H9 (cell line): Measurements from ENCODE around the gene GLP2R. TPM values are rescaled to one million over a fixed set of nuclear protein-coding genes. Genes with fewer than 3 reads are reported as not detected.
A peak's percentile ranks its signal among the peaks of the same experiment; 100 is the strongest.

ENCODE experiments used
- DNase-seq: peaks from one replicate; pipeline ENCODE4 v3.0.0-alpha.2; 2017
- H2AFZ ChIP-seq: one replicate; pipeline ENCODE4 v1.6.1; 2013; ENCODE audit warnings: mild to moderate bottlenecking, low read length, control low read depth, moderate library complexity
- H2AK5ac ChIP-seq: 2 replicates; pipeline ENCODE4 v1.6.1; 2013; ENCODE audit warnings: low read length, control low read depth, mixed read lengths; ENCODE audit not compliant: insufficient read length
- H2BK120ac ChIP-seq: one replicate; pipeline ENCODE4 v1.6.1; 2013; ENCODE audit warnings: low read depth, mild to moderate bottlenecking, low read length, control low read depth, inconsistent platforms; ENCODE audit not compliant: poor library complexity, severe bottlenecking
- H2BK12ac ChIP-seq: 2 replicates; pipeline ENCODE4 v1.6.1; 2013; ENCODE audit warnings: low read length, control low read depth, mixed read lengths, low read depth; ENCODE audit not compliant: insufficient read length
- H2BK15ac ChIP-seq: 2 replicates; pipeline ENCODE4 v1.6.1; 2013; ENCODE audit warnings: low read depth, low read length, control low read depth
- H2BK20ac ChIP-seq: one replicate; pipeline ENCODE4 v1.6.1; 2013; ENCODE audit warnings: low read depth, mild to moderate bottlenecking, low read length, control low read depth, inconsistent platforms; ENCODE audit not compliant: poor library complexity, severe bottlenecking
- H2BK5ac ChIP-seq: 2 replicates; pipeline ENCODE4 v1.6.1; 2013; ENCODE audit warnings: low read length, control low read depth, mixed read lengths; ENCODE audit not compliant: insufficient read length
- H3K14ac ChIP-seq: 2 replicates; pipeline ENCODE4 v1.6.1; 2013; ENCODE audit warnings: low read length, control low read depth; ENCODE audit not compliant: insufficient read depth
- H3K18ac ChIP-seq: 2 replicates; pipeline ENCODE4 v1.6.1; 2013; ENCODE audit warnings: low read depth, mild to moderate bottlenecking, mixed read lengths, low read length, control low read depth; ENCODE audit not compliant: insufficient read length
- H3K23ac ChIP-seq: 2 replicates; pipeline ENCODE4 v1.6.1; 2013; ENCODE audit warnings: low read length, control low read depth, mixed read lengths, low read depth; ENCODE audit not compliant: insufficient read length
- H3K23me2 ChIP-seq: 2 replicates; pipeline ENCODE4 v1.6.1; 2013; ENCODE audit warnings: low read depth, mild to moderate bottlenecking, mixed read lengths, low read length, control low read depth; ENCODE audit not compliant: insufficient read length, poor library complexity, severe bottlenecking
- H3K27ac ChIP-seq: 2 replicates; pipeline ENCODE4 v1.5.1; 2013; ENCODE audit warnings: low read length, control low read depth, mixed read lengths, low read depth; ENCODE audit not compliant: insufficient read length
- H3K27me3 ChIP-seq: 2 replicates; pipeline ENCODE4 v1.6.1; 2013; ENCODE audit warnings: low read length, control low read depth, inconsistent platforms; ENCODE audit not compliant: insufficient read depth
- H3K4ac ChIP-seq: 2 replicates; pipeline ENCODE4 v1.6.1; 2013; ENCODE audit warnings: low read depth, mild to moderate bottlenecking, control low read depth, inconsistent platforms, low read length, moderate library complexity
- H3K4me1 ChIP-seq: 2 replicates; pipeline ENCODE4 v1.6.1; 2013; ENCODE audit warnings: low read length, control low read depth, inconsistent platforms; ENCODE audit not compliant: insufficient read depth
- H3K4me2 ChIP-seq: 2 replicates; pipeline ENCODE4 v1.6.1; 2013; ENCODE audit warnings: low read length, control low read depth, mixed read lengths; ENCODE audit not compliant: insufficient read length, insufficient read depth
- H3K56ac ChIP-seq: 2 replicates; pipeline ENCODE4 v1.6.1; 2013; ENCODE audit warnings: low read depth, mild to moderate bottlenecking, mixed read lengths, low read length, control low read depth; ENCODE audit not compliant: insufficient read length
- H3K79me1 ChIP-seq: 2 replicates; pipeline ENCODE4 v1.6.1; 2013; ENCODE audit warnings: low read depth, mild to moderate bottlenecking, moderate library complexity, low read length, control low read depth, inconsistent platforms; ENCODE audit not compliant: insufficient read depth, poor library complexity, severe bottlenecking
- H3K79me2 ChIP-seq: 2 replicates; pipeline ENCODE4 v1.6.1; 2013; ENCODE audit warnings: low read length, control low read depth, inconsistent platforms; ENCODE audit not compliant: insufficient read depth
- H3K9ac ChIP-seq: 2 replicates; pipeline ENCODE4 v1.6.1; 2013; ENCODE audit warnings: low read length, control low read depth, mixed read lengths; ENCODE audit not compliant: insufficient read length; ENCODE audit errors: extremely low read depth
- H3K9me3 ChIP-seq: one replicate; pipeline ENCODE4 v1.6.1; 2013; ENCODE audit warnings: low read depth, low read length, inconsistent platforms; ENCODE audit not compliant: control insufficient read depth
- H3T11ph ChIP-seq: one replicate; pipeline ENCODE4 v1.6.1; 2013; ENCODE audit warnings: mild to moderate bottlenecking, low read length, control low read depth, inconsistent platforms
- H4K20me1 ChIP-seq: one replicate; pipeline ENCODE4 v1.6.1; 2013; ENCODE audit not compliant: control insufficient read depth, insufficient read length, insufficient read depth
- H4K5ac ChIP-seq: 2 replicates; pipeline ENCODE4 v1.6.1; 2013; ENCODE audit warnings: low read depth, mild to moderate bottlenecking, mixed read lengths, low read length, control low read depth; ENCODE audit not compliant: insufficient read length
- H4K8ac ChIP-seq: replicated peaks from 2 replicates; pipeline ENCODE4 v1.6.1; 2013; ENCODE audit warnings: low read length, control low read depth, mixed read lengths, low read depth; ENCODE audit not compliant: insufficient read length
- H4K91ac ChIP-seq: 2 replicates; pipeline ENCODE4 v1.6.1; 2013; ENCODE audit warnings: low read depth, mild to moderate bottlenecking, moderate library complexity, mixed read lengths, low read length, control low read depth; ENCODE audit not compliant: insufficient read length
- H3K27ac Mint-ChIP-seq, 3 experiments: 2 replicates in 2 of 3; 3 replicates in 1 of 3; pipeline ENCODE4 v1.8.0; 2020 to 2021; ENCODE audit warnings: mixed read lengths in 3 of 3, mild to moderate bottlenecking in 1 of 3, moderate library complexity in 1 of 3
- H3K27me3 Mint-ChIP-seq: 2 replicates; pipeline ENCODE4 v1.8.0; 2021; ENCODE audit warnings: low read depth, mild to moderate bottlenecking, moderate library complexity, mixed read lengths
- H3K36me3 Mint-ChIP-seq, 3 experiments: 2 replicates in 2 of 3; 3 replicates in 1 of 3; pipeline ENCODE4 v1.8.0; 2020 to 2021; ENCODE audit warnings: low read depth in 3 of 3, mixed read lengths in 3 of 3; ENCODE audit not compliant: insufficient read depth in 1 of 3
- H3K4me1 Mint-ChIP-seq, 2 experiments: 2 replicates each; pipeline ENCODE4 v1.8.0; 2020; ENCODE audit warnings: mixed read lengths in 2 of 2
- H3K4me3 Mint-ChIP-seq, 2 experiments: 2 replicates in 1 of 2; 3 replicates in 1 of 2; pipeline ENCODE4 v1.8.0; 2020 to 2021; ENCODE audit warnings: mild to moderate bottlenecking in 2 of 2, mixed read lengths in 2 of 2, moderate library complexity in 1 of 2
- H3K9me3 Mint-ChIP-seq, 2 experiments: 2 replicates in 1 of 2; 3 replicates in 1 of 2; pipeline ENCODE4 v1.8.0; 2020; ENCODE audit warnings: mild to moderate bottlenecking in 2 of 2, mixed read lengths in 2 of 2, moderate library complexity in 1 of 2
- WGBS: extraction: QIAGEN DNeasy Blood & Tissue Kit; methylation state at CpG from one replicate; pipeline ENCODE4 v1.1.7; 2013; ENCODE audit warnings: missing lambda C conversion rate, low lambda C conversion rate, mixed read lengths; ENCODE audit not compliant: insufficient read length; ENCODE audit errors: extremely low coverage; 5-methylcytosine and 5-hydroxymethylcytosine counted together
- total RNA-seq: library from RNA; stranded (reverse); gene quantifications from 2 replicates; pipeline ENCODE4 v1.2.1, GENCODE V29; 2021
- TF ChIP-seq, protein P1 (sequence below): fragments of 200-600 bp; sonication (generic); conservative IDR thresholded peaks from 3 replicates; pipeline ENCODE4 v1.8.0; 2021; ENCODE audit warnings: antibody characterized with exemption, mild to moderate bottlenecking

The GLP2R gene
- total RNA-seq, 1 experiment from 2014 or later, result not detected

DNA sequence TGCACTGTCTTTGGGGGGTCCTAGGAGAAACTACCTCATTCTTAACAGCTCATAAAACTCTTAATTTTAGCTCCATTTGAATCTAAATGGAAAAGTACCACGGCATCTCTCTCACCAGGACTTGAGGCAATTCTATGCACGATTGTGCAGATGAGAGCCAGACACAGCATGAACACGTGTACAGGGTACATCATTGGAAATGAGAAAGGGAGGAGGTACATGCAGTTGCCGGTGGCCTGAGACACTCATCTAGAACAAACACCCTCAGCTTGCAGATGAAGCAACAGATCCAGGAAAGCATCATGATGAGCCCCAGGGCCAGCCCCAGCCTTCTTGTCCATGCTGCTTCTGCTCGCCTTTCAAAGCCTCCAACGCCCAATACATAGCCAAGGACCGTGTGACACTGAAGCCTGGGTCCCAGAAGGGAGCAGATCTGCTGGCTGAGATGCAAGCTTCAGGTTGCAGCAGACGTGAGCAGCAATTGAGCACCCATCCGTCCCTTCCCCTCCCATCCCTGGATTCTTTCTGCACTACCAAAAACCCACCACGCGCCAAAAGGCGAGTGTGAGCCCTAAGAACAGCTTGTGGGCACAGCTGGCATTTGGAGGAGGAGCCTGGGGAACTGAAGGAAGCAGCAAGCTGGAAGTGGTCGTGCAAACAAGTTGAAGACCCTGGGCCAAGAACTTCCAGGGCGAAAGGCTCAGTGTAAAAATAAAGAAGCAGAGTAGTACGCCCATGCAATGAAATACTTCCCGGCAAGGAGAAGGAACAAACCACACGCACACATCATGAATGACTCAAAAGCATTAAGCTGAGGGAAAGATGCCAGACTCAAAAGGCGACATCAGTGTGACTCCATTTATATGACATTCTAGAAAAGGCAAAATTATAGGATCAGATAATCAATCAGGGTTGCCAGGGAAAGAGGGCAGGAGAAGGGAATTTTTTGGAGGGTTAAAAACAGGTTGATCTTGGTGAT is 86.7 kb downstream of the GLP2R start:
- WGBS, result no CpG with 5 or more reads among the region's 18 CpGs
- peak overlapping the region; percentile 41; the same call in 1 of the 2 replicates for H3K14ac ChIP-seq
- no peak overlapping the region for H2BK120ac ChIP-seq
- H3K23me2 ChIP-seq, result no peaks in the 10 kb centered on the region
- no peak overlapping the region for H2BK5ac ChIP-seq
- H2BK20ac ChIP-seq, result no peak overlapping the region
- H3K79me2 ChIP-seq, result no peaks in the 10 kb centered on the region
- no peak overlapping the region for H4K8ac ChIP-seq
- no peaks in the 10 kb centered on the region; the same call in 1 of the 2 replicates for H3K4me1 ChIP-seq
- H4K5ac ChIP-seq, result no peak overlapping the region
- TF ChIP-seq, protein P1, sequence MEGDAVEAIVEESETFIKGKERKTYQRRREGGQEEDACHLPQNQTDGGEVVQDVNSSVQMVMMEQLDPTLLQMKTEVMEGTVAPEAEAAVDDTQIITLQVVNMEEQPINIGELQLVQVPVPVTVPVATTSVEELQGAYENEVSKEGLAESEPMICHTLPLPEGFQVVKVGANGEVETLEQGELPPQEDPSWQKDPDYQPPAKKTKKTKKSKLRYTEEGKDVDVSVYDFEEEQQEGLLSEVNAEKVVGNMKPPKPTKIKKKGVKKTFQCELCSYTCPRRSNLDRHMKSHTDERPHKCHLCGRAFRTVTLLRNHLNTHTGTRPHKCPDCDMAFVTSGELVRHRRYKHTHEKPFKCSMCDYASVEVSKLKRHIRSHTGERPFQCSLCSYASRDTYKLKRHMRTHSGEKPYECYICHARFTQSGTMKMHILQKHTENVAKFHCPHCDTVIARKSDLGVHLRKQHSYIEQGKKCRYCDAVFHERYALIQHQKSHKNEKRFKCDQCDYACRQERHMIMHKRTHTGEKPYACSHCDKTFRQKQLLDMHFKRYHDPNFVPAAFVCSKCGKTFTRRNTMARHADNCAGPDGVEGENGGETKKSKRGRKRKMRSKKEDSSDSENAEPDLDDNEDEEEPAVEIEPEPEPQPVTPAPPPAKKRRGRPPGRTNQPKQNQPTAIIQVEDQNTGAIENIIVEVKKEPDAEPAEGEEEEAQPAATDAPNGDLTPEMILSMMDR, result no peak
- H2BK15ac ChIP-seq, result no peak overlapping the region
- H3K18ac ChIP-seq, result no peak overlapping the region
- no peak overlapping the region for H2AK5ac ChIP-seq
- H3K4me2 ChIP-seq, result no peak overlapping the region
- no peak overlapping the region for H3T11ph ChIP-seq
- Mint-ChIP-seq H3K27me3 (peaks cover 10% of the 10 kb centered on the region), H3K36me3 (no peaks in the 10 kb centered on the region; a peak in 1 of 7 replicates), H3K4me3 (no peak overlapping the region), H3K27ac (no peak overlapping the region), H3K4me1 (peaks cover 14 to 23% of the 10 kb centered on the region in 2 experiments), H3K9me3 (peaks cover 0 to 2% of the 10 kb centered on the region in 2 experiments; a peak in 2 of 5 replicates)
- H4K20me1 ChIP-seq, result no peaks in the 10 kb centered on the region
- no peaks in the 10 kb centered on the region for H3K27me3 ChIP-seq
- H2BK12ac ChIP-seq, result no peak overlapping the region
- H3K9me3 ChIP-seq, result no peaks in the 10 kb centered on the region
- H3K27ac ChIP-seq, result no peak overlapping the region
- no peak overlapping the region for H3K56ac ChIP-seq
- no peak overlapping the region for H3K4ac ChIP-seq
- H3K23ac ChIP-seq, result no peak overlapping the region
- no peaks in the 10 kb centered on the region for H3K79me1 ChIP-seq
- H2AFZ ChIP-seq, result no peak overlapping the region
- no peak overlapping the region for H4K91ac ChIP-seq
- no peak for DNase-seq
- H3K9ac ChIP-seq, result no peak overlapping the region
